Testis (tissue), 3 donors: ENCODE results near the gene MYO1H. TPM values are rescaled to one million over a fixed set of nuclear protein-coding genes. Genes with fewer than 3 reads are reported as not detected.
"Not testable (repeated sequence)": the region's sequence is repeated elsewhere in the genome, so short reads cannot be mapped to it uniquely, and the experiment has no call there.

ENCODE experiments used
- DNase-seq: peaks from one replicate; pipeline ENCODE4 v3.0.0-alpha.2; 2019
- H3K27ac ChIP-seq, 2 donors: fragments of 200-600 bp; sonication (generic); one replicate each; pipeline ENCODE4 v1.5.1; 2019
- H3K27me3 ChIP-seq: fragments of 200-600 bp; sonication (generic); one replicate; pipeline ENCODE4 v1.5.1; 2019
- H3K36me3 ChIP-seq: fragments of 200-600 bp; sonication (generic); one replicate; pipeline ENCODE4 v1.5.1; 2017; ENCODE audit warnings: low read depth; ENCODE audit errors: missing control alignments
- H3K4me1 ChIP-seq: fragments of 200-600 bp; sonication (generic); one replicate; pipeline ENCODE4 v1.5.1; 2019
- H3K4me3 ChIP-seq, 2 donors: fragments of 200-600 bp; sonication (generic); one replicate each; pipeline ENCODE4 v1.5.1; 2017 to 2019
- H3K9me3 ChIP-seq: fragments of 200-600 bp; sonication (generic); one replicate; pipeline ENCODE4 v1.5.1; 2017
- POLR2A ChIP-seq: fragments of 450-650 bp; IDR thresholded peaks from one replicate; pipeline ENCODE4 v1.6.1; 2017; ENCODE audit warnings: antibody characterized with exemption, mild to moderate bottlenecking, moderate library complexity
- WGBS, 2 donors: methylation state at CpG; one replicate each; pipeline ENCODE4 v1.1.5; 2018; 5-methylcytosine and 5-hydroxymethylcytosine counted together
- intact Hi-C: fragments of 100-400 bp; cut with DNase I; formaldehyde crosslinking; loops from one replicate; pipeline ENCODE4 v1.15.1; 2023; ENCODE audit warnings: low total_unique reads
- polyA plus RNA-seq: library from polyadenylated mRNA; stranded (reverse); fragments of 350-450 nt; fragmentation: Illumina TruSeq; extraction: RNeasy Lipid Tissue Mini Kit (QIAGEN cat#74804); gene quantifications from one replicate; pipeline ENCODE4 v1.2.3, GENCODE V29; 2014; ENCODE audit warnings: low read depth, low replicate concordance; ENCODE audit not compliant: insufficient read depth
- total RNA-seq, 2 donors: library from RNA; depleted of rRNA; stranded (reverse); fragments of >200 nt; gene quantifications; one replicate each; pipeline ENCODE4 v1.2.3, GENCODE V29; 2016
- TF ChIP-seq, protein P1 (sequence below), 3 experiments: fragments of 450-650 bp in 2 of 3; fragments of 200-600 bp in 1 of 3; sonication (generic) in 1 of 3; IDR thresholded peaks; one replicate each; pipeline ENCODE4 v1.5.1; 2016 to 2019; ENCODE audit warnings: antibody characterized with exemption in 3 of 3, mild to moderate bottlenecking in 2 of 3, moderate library complexity in 1 of 3

The MYO1H gene
- total and polyA plus RNA-seq, 3 donors from 2014 or later, result 1.7 to 3.7 (median 2.9) TPM

DNA sequence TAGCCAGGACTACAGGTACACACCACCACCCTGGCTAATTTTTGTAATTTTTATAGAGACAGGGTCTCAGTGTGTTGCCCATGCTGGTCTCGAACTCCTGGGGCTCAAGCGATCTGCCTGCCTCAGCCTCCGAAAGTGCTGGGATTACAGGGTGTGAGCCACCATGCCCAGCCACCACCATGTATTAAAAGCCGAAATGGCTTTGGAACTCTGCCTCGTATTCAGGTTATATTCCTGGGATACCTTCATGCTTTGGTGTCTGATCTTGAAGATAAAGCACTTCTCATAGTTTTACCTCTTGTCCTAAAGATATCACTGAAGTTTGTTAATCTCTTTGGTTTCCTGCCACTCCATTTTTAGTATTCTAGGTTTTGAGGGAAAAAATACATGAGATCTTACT is 47.2 kb downstream of the MYO1H start:
- WGBS, 2 donors, result 88 to 97% methylated on average over 5 of the region's 5 CpGs
- Histone ChIP-seq H3K36me3 (no peaks in the 10 kb centered on the region), H3K27me3 (no peaks in the 10 kb centered on the region), H3K27ac (no peak overlapping the region), H3K4me3 (no peak overlapping the region), H3K4me1 (no peaks in the 10 kb centered on the region), H3K9me3 (no peaks in the 10 kb centered on the region)
- TF ChIP-seq, protein P1, sequence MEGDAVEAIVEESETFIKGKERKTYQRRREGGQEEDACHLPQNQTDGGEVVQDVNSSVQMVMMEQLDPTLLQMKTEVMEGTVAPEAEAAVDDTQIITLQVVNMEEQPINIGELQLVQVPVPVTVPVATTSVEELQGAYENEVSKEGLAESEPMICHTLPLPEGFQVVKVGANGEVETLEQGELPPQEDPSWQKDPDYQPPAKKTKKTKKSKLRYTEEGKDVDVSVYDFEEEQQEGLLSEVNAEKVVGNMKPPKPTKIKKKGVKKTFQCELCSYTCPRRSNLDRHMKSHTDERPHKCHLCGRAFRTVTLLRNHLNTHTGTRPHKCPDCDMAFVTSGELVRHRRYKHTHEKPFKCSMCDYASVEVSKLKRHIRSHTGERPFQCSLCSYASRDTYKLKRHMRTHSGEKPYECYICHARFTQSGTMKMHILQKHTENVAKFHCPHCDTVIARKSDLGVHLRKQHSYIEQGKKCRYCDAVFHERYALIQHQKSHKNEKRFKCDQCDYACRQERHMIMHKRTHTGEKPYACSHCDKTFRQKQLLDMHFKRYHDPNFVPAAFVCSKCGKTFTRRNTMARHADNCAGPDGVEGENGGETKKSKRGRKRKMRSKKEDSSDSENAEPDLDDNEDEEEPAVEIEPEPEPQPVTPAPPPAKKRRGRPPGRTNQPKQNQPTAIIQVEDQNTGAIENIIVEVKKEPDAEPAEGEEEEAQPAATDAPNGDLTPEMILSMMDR (IDR thresholded peaks at IDR 0.05), result no peak
- no peak for TF ChIP-seq POLR2A
- intact Hi-C loops, result no loop called here
- no peak for DNase-seq

DNA sequence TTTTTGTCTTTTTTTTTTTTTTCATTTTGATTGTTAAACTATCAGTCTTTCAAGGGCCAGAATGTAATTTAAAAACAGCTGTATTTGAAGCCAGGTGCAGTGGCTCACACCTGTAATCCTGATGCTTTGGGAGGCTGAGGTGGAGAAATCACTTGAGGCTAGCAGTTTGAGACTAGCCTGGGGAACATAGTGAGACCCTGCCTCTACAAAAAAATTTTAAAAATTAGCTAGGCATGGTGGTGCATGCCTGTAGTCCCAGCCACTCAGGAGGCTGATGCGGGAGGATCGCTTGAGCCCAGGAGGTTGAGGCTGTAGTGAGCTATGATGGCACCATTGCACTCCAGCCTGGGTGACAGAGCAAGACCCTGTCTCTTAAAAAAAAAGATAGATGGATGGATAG is 57.1 kb downstream of the MYO1H start:
- H3K4me1 ChIP-seq, H3K27me3 ChIP-seq, intact Hi-C loops, H3K9me3 ChIP-seq, H3K4me3 ChIP-seq, H3K36me3 ChIP-seq, H3K27ac ChIP-seq, DNase-seq: not testable (repeated sequence)
- 96 to 100% methylated on average over 2 of the region's 2 CpGs for WGBS, 2 donors

DNA sequence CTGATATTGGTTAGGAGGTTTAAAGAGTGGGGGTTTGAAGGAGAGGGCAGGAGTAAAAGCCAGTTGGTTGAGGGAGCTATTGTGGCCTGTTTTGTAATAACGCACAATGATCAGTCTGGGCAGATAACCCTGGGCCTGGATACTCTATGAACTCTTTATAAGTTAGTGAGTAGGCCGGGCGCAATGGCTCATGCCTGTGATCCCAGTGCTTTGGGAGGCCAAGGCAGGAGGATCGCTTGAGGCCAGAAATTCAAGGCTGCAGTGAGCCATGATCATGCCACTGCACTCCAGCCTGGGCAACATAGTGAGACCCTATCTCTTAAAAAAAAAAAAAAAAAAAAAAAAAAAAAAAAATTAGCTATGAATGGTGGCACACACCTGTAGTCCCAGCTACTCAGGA is 58.4 kb downstream of the MYO1H start:
- DNase-seq, H3K4me1 ChIP-seq, H3K27me3 ChIP-seq, H3K9me3 ChIP-seq, H3K4me3 ChIP-seq, H3K36me3 ChIP-seq, intact Hi-C loops, H3K27ac ChIP-seq: not testable (repeated sequence)
- WGBS, 2 donors, result 87 to 94% methylated on average over 4 of the region's 4 CpGs

DNA sequence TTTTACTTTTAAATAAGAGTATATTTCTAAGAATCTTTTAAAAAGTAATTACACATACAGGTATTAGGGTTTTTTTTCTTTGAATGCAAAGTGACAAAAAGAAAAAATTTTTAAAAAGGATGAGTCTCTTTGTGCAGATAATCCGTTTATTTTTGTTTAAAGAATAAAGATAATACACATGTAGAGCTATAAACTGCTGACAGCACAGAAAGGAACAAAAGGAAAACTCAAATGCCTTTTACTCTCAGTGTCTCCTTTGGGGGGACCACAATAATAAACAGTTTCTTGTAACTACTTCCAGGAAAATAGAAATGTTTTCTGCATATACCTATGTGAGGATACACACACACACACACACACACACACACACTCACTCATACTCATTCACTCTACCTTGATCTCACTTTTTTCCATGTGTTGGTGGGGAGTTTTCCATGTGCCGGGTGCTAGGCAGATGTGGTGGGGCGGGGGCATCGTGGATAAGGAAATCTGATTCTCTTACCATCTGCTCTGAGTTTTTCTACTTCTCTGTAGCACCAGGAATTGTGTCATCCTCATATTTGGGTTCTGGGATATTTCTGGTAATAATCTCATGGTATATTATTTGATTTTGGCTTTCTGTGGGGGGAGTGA is 71.3 kb downstream of the MYO1H start:
- TF ChIP-seq, protein P1 (IDR thresholded peaks at IDR 0.05), result no peak
- no peak for TF ChIP-seq POLR2A
- intact Hi-C loops, result no loop called here
- no peaks in the 10 kb centered on the region for H3K36me3 ChIP-seq

DNA sequence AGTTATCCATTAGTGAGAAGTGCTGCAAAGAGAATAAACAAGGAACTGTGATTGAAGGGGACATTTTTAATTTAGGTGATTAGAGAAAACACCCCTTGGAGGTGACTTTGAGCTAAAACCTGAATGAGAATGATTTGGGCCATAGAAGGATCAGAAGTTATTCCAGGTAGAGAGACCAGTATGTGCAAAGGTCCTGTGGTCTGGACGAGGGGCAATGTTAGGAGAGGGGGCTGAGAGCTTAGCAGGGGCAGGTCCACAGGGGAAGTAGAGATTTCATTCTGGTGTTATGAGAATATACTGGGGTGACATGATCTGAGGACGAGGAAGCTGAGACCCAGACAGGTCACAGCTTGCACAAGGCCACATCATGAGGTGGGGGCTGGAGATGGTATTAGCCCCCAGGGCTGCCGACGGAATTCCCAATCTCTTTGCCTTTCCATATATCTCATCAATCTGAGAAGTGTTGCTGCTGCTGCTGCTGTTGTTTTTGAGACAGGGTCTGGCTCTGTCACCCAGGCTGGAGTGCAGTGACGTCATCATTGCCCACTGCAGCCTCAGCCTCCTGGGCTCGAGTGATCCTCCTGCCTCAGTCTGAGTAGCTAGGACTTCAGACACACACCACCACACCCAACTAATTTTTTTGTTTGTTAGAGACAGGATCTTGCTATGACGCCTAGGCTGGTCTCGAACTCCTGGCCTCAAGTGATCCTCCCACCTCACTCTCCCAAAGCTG is 73.8 kb downstream of the MYO1H start:
- H3K4me3 ChIP-seq, result no peak overlapping the region
- 76 to 80% methylated on average over 8 of the region's 8 CpGs for WGBS, 2 donors
- H3K36me3 ChIP-seq, result no peaks in the 10 kb centered on the region
- H3K4me1 ChIP-seq, result no peaks in the 10 kb centered on the region
- intact Hi-C loops, result no loop called here
- no peaks in the 10 kb centered on the region for H3K27me3 ChIP-seq
- no peak for DNase-seq
- H3K9me3 ChIP-seq, result no peaks in the 10 kb centered on the region
- no peak for TF ChIP-seq POLR2A
- TF ChIP-seq, protein P1 (IDR thresholded peaks at IDR 0.05), result no peak
- no peak overlapping the region for H3K27ac ChIP-seq

More for the DNA sequence above, 71.3 kb downstream of the MYO1H start:
- Histone ChIP-seq H3K27me3 (no peaks in the 10 kb centered on the region), H3K9me3 (no peaks in the 10 kb centered on the region), H3K27ac (no peak overlapping the region), H3K4me1 (no peaks in the 10 kb centered on the region), H3K4me3 (no peak overlapping the region)
- no peak for DNase-seq
- WGBS, 2 donors, result 80 to 83% methylated on average over 4 of the region's 4 CpGs

DNA sequence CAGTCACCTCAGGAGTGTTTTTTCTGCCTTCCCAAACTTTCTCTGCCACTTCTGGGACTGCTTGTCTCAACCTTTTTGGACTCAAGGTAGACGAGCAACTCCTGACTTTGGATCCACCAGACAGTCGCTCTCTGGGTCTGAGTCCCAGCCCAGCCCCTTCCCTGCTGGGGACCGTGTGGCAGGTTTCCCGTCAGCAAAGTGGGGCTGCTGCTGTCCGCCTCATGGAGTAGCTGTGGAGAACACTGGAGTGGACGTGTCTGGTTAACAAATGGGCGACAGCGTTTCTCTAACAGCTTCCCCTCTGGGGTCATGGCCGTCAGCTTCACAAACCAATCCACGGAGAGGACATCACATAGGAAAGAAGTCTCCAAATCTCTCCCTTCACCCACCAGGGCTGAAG is 74.6 kb downstream of the MYO1H start:
- no peak overlapping the region for H3K4me3 ChIP-seq
- TF ChIP-seq, protein P1 (IDR thresholded peaks at IDR 0.05), result no peak
- no peak for TF ChIP-seq POLR2A
- no peak for DNase-seq
- no peaks in the 10 kb centered on the region for H3K27me3 ChIP-seq
- H3K4me1 ChIP-seq, result no peaks in the 10 kb centered on the region
- 62 to 66% methylated on average over 7 to 10 of the region's 10 CpGs for WGBS, 2 donors
- H3K9me3 ChIP-seq, result no peaks in the 10 kb centered on the region
- intact Hi-C loops, result no loop called here
- H3K36me3 ChIP-seq, result no peaks in the 10 kb centered on the region
- no peak overlapping the region for H3K27ac ChIP-seq
